ENCODE measurements around the gene CSNK2A2.
A peak's percentile ranks its signal among the peaks of the same experiment; 100 is the strongest.

The CSNK2A2 gene

GRCh38 chr16:58187092-58187491 is 10.8 kb downstream of the CSNK2A2 start:
- peaks cover 34% of the 10 kb centered on the region for H3K4me1 Mint-ChIP-seq
- no peak overlapping the region for H3K4me3 Mint-ChIP-seq
- DNase-seq: no peak
- ATAC-seq: no peak
- peaks cover 82% of the 10 kb centered on the region for H3K36me3 Mint-ChIP-seq (ENCODE audit: low read depth)
- H3K9me3 Mint-ChIP-seq: no peaks in the 10 kb centered on the region
- H3K27ac Mint-ChIP-seq: peak overlapping the region; percentile 74
- no peaks in the 10 kb centered on the region for H3K27me3 Mint-ChIP-seq

- no peak for ATAC-seq
- Mint-ChIP-seq H3K4me3 (no peak overlapping the region), H3K27ac (peak overlapping the region; percentile 57), H3K9me3 (no peaks in the 10 kb centered on the region), H3K27me3 (no peaks in the 10 kb centered on the region), H3K36me3 (ENCODE audit: low read depth) (peaks cover 81% of the 10 kb centered on the region), H3K4me1 (peaks cover 29% of the 10 kb centered on the region)
- DNase-seq: no peak
Observed at GRCh38 chr16:58186176-58186944, 11.5 kb downstream of the CSNK2A2 start.

DNA sequence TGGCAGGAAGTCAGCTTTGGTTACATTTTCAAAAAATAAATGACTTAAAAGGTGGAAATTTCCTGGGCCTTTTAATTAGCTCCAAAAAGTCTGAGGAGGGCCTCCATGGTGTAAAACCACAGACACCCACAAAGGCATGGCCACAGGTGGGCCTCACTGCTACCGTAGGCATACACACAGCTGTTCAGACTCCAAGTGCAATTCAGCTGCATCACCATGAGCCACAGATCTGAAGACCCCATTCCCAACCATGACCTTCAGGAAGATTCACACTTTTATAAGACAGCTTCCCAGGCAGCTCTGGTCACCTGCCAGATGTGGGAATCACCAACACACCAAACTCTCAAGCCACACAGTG is 20.6 kb downstream of the CSNK2A2 start:
- no peak for DNase-seq
- peaks cover 70% of the 10 kb centered on the region for H3K36me3 Mint-ChIP-seq (ENCODE audit: low read depth)
- no peaks in the 10 kb centered on the region for H3K27me3 Mint-ChIP-seq
- peaks cover 37% of the 10 kb centered on the region for H3K4me1 Mint-ChIP-seq
- peak overlapping the region; percentile 16 for H3K4me3 Mint-ChIP-seq
- H3K27ac Mint-ChIP-seq: peak overlapping the region; percentile 87
- peak; percentile 79 for ATAC-seq
- no peaks in the 10 kb centered on the region for H3K9me3 Mint-ChIP-seq

GRCh38 chr16:58176608-58177352 is 21.1 kb downstream of the CSNK2A2 start:
- H3K9me3 Mint-ChIP-seq: no peaks in the 10 kb centered on the region
- H3K4me3 Mint-ChIP-seq: no peak overlapping the region
- no peaks in the 10 kb centered on the region for H3K27me3 Mint-ChIP-seq
- ATAC-seq: peak; percentile 81
- no peak for DNase-seq
- H3K36me3 Mint-ChIP-seq (ENCODE audit: low read depth): peaks cover 71% of the 10 kb centered on the region
- H3K27ac Mint-ChIP-seq: peak overlapping the region; percentile 87
- H3K4me1 Mint-ChIP-seq: peaks cover 35% of the 10 kb centered on the region

GRCh38 chr16:58170223-58170622 is 27.7 kb downstream of the CSNK2A2 start:
- Mint-ChIP-seq H3K9me3 (no peaks in the 10 kb centered on the region), H3K4me3 (no peak overlapping the region), H3K27ac (no peak overlapping the region), H3K36me3 (ENCODE audit: low read depth) (peaks cover 59% of the 10 kb centered on the region), H3K4me1 (peaks cover 6% of the 10 kb centered on the region), H3K27me3 (no peaks in the 10 kb centered on the region)
- no peak for DNase-seq
- no peak for ATAC-seq

DNA sequence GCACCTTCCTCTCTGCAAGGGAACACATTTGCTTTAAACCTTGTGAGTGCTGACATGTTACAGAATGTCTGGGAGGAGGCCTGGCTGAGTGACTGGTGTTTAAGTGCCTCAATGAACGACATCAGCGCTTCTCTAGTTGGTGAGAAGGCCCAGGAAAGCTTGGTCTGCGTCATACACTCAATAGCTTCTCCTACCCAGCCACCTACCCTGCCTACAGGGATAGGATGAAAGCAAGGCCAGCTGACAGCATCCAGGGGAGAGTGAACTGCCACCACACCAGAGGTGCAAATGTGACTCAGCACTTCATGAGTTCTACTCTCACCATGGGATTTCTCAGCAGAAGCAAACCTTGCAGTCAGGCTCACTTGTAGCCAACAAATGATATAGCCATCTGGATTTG is 37.1 kb downstream of the CSNK2A2 start:
- Mint-ChIP-seq H3K36me3 (ENCODE audit: low read depth) (peaks cover 49% of the 10 kb centered on the region), H3K4me3 (no peak overlapping the region), H3K27me3 (no peaks in the 10 kb centered on the region), H3K9me3 (no peaks in the 10 kb centered on the region), H3K27ac (no peak overlapping the region), H3K4me1 (peaks cover 3% of the 10 kb centered on the region)
- ATAC-seq: no peak
- DNase-seq: no peak

- DNase-seq: no peak
- no peak for ATAC-seq
- Mint-ChIP-seq H3K4me1 (peaks cover 3% of the 10 kb centered on the region), H3K27ac (no peak overlapping the region), H3K9me3 (no peaks in the 10 kb centered on the region), H3K4me3 (no peak overlapping the region), H3K36me3 (ENCODE audit: low read depth) (peaks cover 32% of the 10 kb centered on the region), H3K27me3 (no peaks in the 10 kb centered on the region)
Observed at GRCh38 chr16:58158725-58159124, 39.2 kb downstream of the CSNK2A2 start.

GRCh38 chr16:58157951-58158540 is 39.9 kb downstream of the CSNK2A2 start:
- Mint-ChIP-seq H3K27me3 (no peaks in the 10 kb centered on the region), H3K36me3 (ENCODE audit: low read depth) (peaks cover 26% of the 10 kb centered on the region), H3K27ac (no peak overlapping the region), H3K4me3 (no peak overlapping the region), H3K4me1 (peaks cover 3% of the 10 kb centered on the region), H3K9me3 (no peaks in the 10 kb centered on the region)
- ATAC-seq (no peak), DNase-seq (no peak)

- DNase-seq: no peak
- Mint-ChIP-seq H3K27ac (no peak overlapping the region), H3K9me3 (no peaks in the 10 kb centered on the region)
Observed at GRCh38 chr16:58157239-58157638, 40.7 kb downstream of the CSNK2A2 start.

GRCh38 chr16:58155839-58156238 is 42.1 kb downstream of the CSNK2A2 start:
- ATAC-seq (no peak), DNase-seq (no peak)
- H3K36me3 Mint-ChIP-seq (ENCODE audit: low read depth): peaks cover 21% of the 10 kb centered on the region
- H3K9me3 Mint-ChIP-seq: no peaks in the 10 kb centered on the region
- H3K27me3 Mint-ChIP-seq: no peaks in the 10 kb centered on the region
- peaks cover 3% of the 10 kb centered on the region for H3K4me1 Mint-ChIP-seq
- no peak overlapping the region for H3K4me3 Mint-ChIP-seq
- H3K27ac Mint-ChIP-seq: no peak overlapping the region

More at GRCh38 chr16:58157239-58157638, 40.7 kb downstream of the CSNK2A2 start:
- no peaks in the 10 kb centered on the region for H3K27me3 Mint-ChIP-seq
- peaks cover 3% of the 10 kb centered on the region for H3K4me1 Mint-ChIP-seq
- H3K36me3 Mint-ChIP-seq (ENCODE audit: low read depth): peaks cover 21% of the 10 kb centered on the region
- H3K4me3 Mint-ChIP-seq: no peak overlapping the region
- no peak for ATAC-seq

DNA sequence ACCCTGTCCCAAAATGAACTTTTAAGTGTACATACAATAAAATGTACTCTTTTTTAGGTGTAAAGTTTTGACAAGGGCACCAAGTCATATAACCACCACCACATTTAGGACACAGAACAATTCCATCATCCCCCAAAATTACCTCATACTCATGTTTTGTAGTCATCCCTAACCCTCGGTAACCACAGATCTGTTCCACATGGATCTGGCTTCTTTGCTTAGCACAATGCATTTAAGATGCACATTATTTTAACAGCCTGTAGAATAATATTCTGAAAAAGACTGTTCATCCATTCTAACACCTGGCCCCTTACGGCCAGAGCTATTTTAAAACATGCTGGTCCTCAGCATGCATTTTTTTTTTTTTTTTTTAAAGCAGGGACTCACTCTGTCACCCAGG is 43.6 kb downstream of the CSNK2A2 start:
- ATAC-seq (no peak), DNase-seq (no peak)
- no peaks in the 10 kb centered on the region for H3K9me3 Mint-ChIP-seq
- H3K4me3 Mint-ChIP-seq: no peak overlapping the region
- no peak overlapping the region for H3K27ac Mint-ChIP-seq
- no peaks in the 10 kb centered on the region for H3K27me3 Mint-ChIP-seq
- peaks cover 3% of the 10 kb centered on the region for H3K4me1 Mint-ChIP-seq
- H3K36me3 Mint-ChIP-seq (ENCODE audit: low read depth): peaks cover 11% of the 10 kb centered on the region

DNA sequence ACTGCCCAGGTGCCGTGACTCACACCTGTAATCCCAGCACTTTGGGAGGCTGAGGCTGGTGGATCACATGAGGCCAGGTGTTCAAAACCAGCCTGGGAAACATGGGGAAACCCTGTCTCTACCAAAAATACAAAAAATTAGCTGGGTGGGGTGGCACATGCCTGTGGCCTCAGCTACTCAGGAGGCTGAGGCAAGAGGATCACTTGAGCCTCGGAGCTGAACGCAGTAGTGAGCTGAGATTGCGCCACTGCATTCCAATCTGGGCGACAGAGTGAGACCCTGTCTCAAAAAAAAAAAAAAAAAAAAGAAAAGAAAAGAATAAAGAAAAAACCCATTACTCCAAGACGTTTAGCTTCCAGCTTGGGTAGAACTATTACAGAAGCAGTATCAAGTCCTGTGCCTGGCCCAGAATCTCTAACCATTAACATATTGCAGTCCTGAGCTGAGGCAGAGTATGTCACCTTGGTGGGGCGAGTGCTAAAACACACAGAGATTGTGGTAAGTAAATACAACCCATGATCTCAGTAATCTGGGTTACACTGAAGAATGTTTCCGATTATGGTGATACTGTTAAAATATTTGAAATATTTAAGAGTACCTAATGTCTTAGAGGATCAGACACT is 45.5 kb downstream of the CSNK2A2 start:
- no peak for ATAC-seq
- H3K27me3 Mint-ChIP-seq: no peaks in the 10 kb centered on the region
- no peak overlapping the region for H3K4me3 Mint-ChIP-seq
- H3K9me3 Mint-ChIP-seq: no peaks in the 10 kb centered on the region
- H3K27ac Mint-ChIP-seq: no peak overlapping the region
- DNase-seq: no peak
- no peaks in the 10 kb centered on the region for H3K36me3 Mint-ChIP-seq (ENCODE audit: low read depth)
- peaks cover 3% of the 10 kb centered on the region for H3K4me1 Mint-ChIP-seq

- H3K4me3 Mint-ChIP-seq: no peak overlapping the region
- ATAC-seq (no peak), DNase-seq (no peak)
- no peaks in the 10 kb centered on the region for H3K4me1 Mint-ChIP-seq
- peaks cover 1% of the 10 kb centered on the region for H3K36me3 Mint-ChIP-seq (ENCODE audit: low read depth)
- H3K9me3 Mint-ChIP-seq: no peaks in the 10 kb centered on the region
- H3K27me3 Mint-ChIP-seq: no peaks in the 10 kb centered on the region
- H3K27ac Mint-ChIP-seq: no peak overlapping the region
Observed at GRCh38 chr16:58148526-58148925, 49.4 kb downstream of the CSNK2A2 start.

DNA sequence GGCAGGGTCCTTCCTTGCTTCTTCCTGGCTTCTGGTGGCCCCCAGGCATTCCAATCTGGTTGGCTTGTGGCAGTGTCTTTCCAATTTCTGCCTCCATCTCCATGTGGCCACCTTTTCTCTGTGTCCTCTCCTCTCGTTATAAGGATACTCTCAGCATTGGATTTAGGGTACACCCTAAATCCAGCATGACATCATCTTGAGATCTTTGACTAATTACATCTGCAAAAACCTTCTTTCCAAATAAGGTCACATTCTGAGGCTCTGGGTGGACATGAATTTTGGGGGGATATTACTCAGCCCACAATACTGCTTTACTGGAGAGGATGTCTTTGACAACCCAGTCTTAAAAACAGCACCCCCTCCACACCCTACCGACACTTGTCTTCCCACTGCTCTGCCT is 49.8 kb downstream of the CSNK2A2 start:
- no peak overlapping the region for H3K4me3 Mint-ChIP-seq
- H3K36me3 Mint-ChIP-seq (ENCODE audit: low read depth): peaks cover 1% of the 10 kb centered on the region
- no peak overlapping the region for H3K27ac Mint-ChIP-seq
- no peaks in the 10 kb centered on the region for H3K27me3 Mint-ChIP-seq
- DNase-seq (no peak), ATAC-seq (no peak)
- no peaks in the 10 kb centered on the region for H3K9me3 Mint-ChIP-seq
- no peaks in the 10 kb centered on the region for H3K4me1 Mint-ChIP-seq

DNA sequence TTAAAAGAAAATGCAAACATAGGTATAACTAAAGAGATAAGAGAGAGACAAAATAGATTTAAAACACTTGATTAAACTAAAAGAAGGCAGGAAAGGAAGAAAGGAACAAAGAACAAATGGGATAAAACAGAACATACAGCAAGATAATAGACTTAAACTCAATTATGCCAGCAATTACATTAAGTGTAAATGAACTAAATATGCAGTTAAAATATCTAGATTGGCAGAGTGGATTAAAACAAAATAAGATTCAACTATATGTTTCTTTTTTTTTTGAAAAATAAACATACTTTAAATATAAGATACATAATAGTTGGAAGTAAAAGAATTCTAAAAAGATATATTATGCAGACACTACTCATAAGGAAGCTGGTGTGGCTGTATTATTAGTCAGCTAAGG is 59.1 kb downstream of the CSNK2A2 start:
- Mint-ChIP-seq H3K4me1 (no peaks in the 10 kb centered on the region), H3K36me3 (ENCODE audit: low read depth) (peaks cover 19% of the 10 kb centered on the region), H3K9me3 (peaks cover 11% of the 10 kb centered on the region), H3K27ac (no peak overlapping the region), H3K4me3 (no peak overlapping the region), H3K27me3 (no peaks in the 10 kb centered on the region)
- DNase-seq: no peak
- ATAC-seq: no peak
